ENCODE measurements around the gene CAMSAP1. TPM values are rescaled to one million over a fixed set of nuclear protein-coding genes. Genes with fewer than 3 reads are reported as not detected.

The CAMSAP1 gene
- total RNA-seq, 1 donor from 2014 or later = 31.1 TPM

GRCh38 chr9:135879619-135880018, 27.7 kb downstream of the CAMSAP1 start:
- no peak overlapping the region for H3K4me3 ChIP-seq (ENCODE audit: low read depth, low read length)
- no peak for TF ChIP-seq CTCF (conservative IDR thresholded peaks at IDR 0.05; ENCODE audit: low read depth, low read length)
- DNase-seq (ENCODE audit: low read depth) = no peak

GRCh38 chr9:135879237-135879601, 28.1 kb downstream of the CAMSAP1 start:
- H3K4me3 ChIP-seq (ENCODE audit: low read depth, low read length) = no peak overlapping the region
- no peak for DNase-seq (ENCODE audit: low read depth)
- no peak for TF ChIP-seq CTCF (conservative IDR thresholded peaks at IDR 0.05; ENCODE audit: low read depth, low read length)

- no peak for TF ChIP-seq CTCF (conservative IDR thresholded peaks at IDR 0.05; ENCODE audit: low read depth, low read length)
- DNase-seq (ENCODE audit: low read depth) = no peak
- H3K4me3 ChIP-seq (ENCODE audit: low read depth, low read length) = no peak overlapping the region
These were observed 28.7 kb downstream of the CAMSAP1 start for GRCh38 chr9:135878528-135879236.

GRCh38 chr9:135877791-135878527, 29.4 kb downstream of the CAMSAP1 start:
- TF ChIP-seq CTCF (conservative IDR thresholded peaks at IDR 0.05; ENCODE audit: low read depth, low read length) = no peak
- no peak overlapping the region for H3K4me3 ChIP-seq (ENCODE audit: low read depth, low read length)

GRCh38 chr9:135876936-135877335, 30.4 kb downstream of the CAMSAP1 start:
- no peak for DNase-seq (ENCODE audit: low read depth)
- no peak for TF ChIP-seq CTCF (conservative IDR thresholded peaks at IDR 0.05; ENCODE audit: low read depth, low read length)
- no peak overlapping the region for H3K4me3 ChIP-seq (ENCODE audit: low read depth, low read length)

More at GRCh38 chr9:135877791-135878527, 29.4 kb downstream of the CAMSAP1 start:
- no peak for DNase-seq (ENCODE audit: low read depth)

GRCh38 chr9:135874859-135875258, 32.5 kb downstream of the CAMSAP1 start:
- no peak for DNase-seq (ENCODE audit: low read depth)
- TF ChIP-seq CTCF (conservative IDR thresholded peaks at IDR 0.05; ENCODE audit: low read depth, low read length) = no peak
- no peak overlapping the region for H3K4me3 ChIP-seq (ENCODE audit: low read depth, low read length)

Measured in epithelial cell of proximal tubule (primary cell).